Neuronal stem cell (in vitro differentiated cells): Measurements from ENCODE around the gene PEF1.

Experiments
- DNase-seq: peaks from one replicate; pipeline ENCODE4 v3.0.0-alpha.2; 2013; ENCODE audit warnings: low spot score
- H2AFZ ChIP-seq: one replicate; pipeline ENCODE4 v1.6.1; 2013; ENCODE audit warnings: mild to moderate bottlenecking, low read length, inconsistent platforms
- H2AK5ac ChIP-seq: 2 replicates; pipeline ENCODE4 v1.6.1; 2013; ENCODE audit warnings: low read depth, mild to moderate bottlenecking, inconsistent platforms, low read length, moderate library complexity, mixed read lengths
- H2BK120ac ChIP-seq: 2 replicates; pipeline ENCODE4 v1.6.1; 2013; ENCODE audit warnings: low read depth, mild to moderate bottlenecking, inconsistent platforms, low read length, moderate library complexity, mixed read lengths
- H2BK12ac ChIP-seq: one replicate; pipeline ENCODE4 v1.6.1; 2013; ENCODE audit warnings: low read length, inconsistent platforms
- H2BK15ac ChIP-seq: 2 replicates; pipeline ENCODE4 v1.6.1; 2013; ENCODE audit warnings: mild to moderate bottlenecking, low read length, inconsistent platforms, mixed read lengths
- H2BK5ac ChIP-seq: one replicate; pipeline ENCODE4 v1.6.1; 2013; ENCODE audit warnings: inconsistent platforms, mild to moderate bottlenecking, low read length, moderate library complexity
- H3K14ac ChIP-seq: one replicate; pipeline ENCODE4 v1.6.1; 2013; ENCODE audit warnings: low read length, inconsistent platforms
- H3K18ac ChIP-seq: 2 replicates; pipeline ENCODE4 v1.6.1; 2013; ENCODE audit warnings: low read length, inconsistent platforms
- H3K23ac ChIP-seq: 2 replicates; pipeline ENCODE4 v1.6.1; 2013; ENCODE audit warnings: low read depth, mild to moderate bottlenecking, mixed read lengths, low read length, inconsistent platforms; ENCODE audit not compliant: poor library complexity
- H3K27ac ChIP-seq: replicated peaks from 3 replicates; pipeline ENCODE4 v1.5.1; 2013; ENCODE audit warnings: low read length, inconsistent platforms
- H3K27me3 ChIP-seq, 3 experiments: 2 replicates each; pipeline ENCODE4 v1.6.1; 2013; ENCODE audit warnings: low read length in 3 of 3, mild to moderate bottlenecking in 2 of 3, inconsistent platforms in 1 of 3, low read depth in 1 of 3, mixed read lengths in 1 of 3, moderate library complexity in 1 of 3; ENCODE audit not compliant: control insufficient read depth in 3 of 3, insufficient read depth in 3 of 3
- H3K36me3 ChIP-seq, 2 donors: replicated peaks in 1 of 2; 2 replicates each; pipeline ENCODE4 v1.6.1; 2013; ENCODE audit warnings: low read length in 2 of 2; ENCODE audit not compliant: control insufficient read depth in 2 of 2, insufficient read depth in 2 of 2
- H3K4ac ChIP-seq: 2 replicates; pipeline ENCODE4 v1.6.1; 2013; ENCODE audit warnings: inconsistent platforms, mild to moderate bottlenecking, low read length, moderate library complexity
- H3K4me1 ChIP-seq, 2 donors: 1 replicate in 1 of 2; 2 replicates in 1 of 2; pipeline ENCODE4 v1.6.1; 2013; ENCODE audit warnings: low read length in 2 of 2, low read depth in 1 of 2; ENCODE audit not compliant: control insufficient read depth in 2 of 2, insufficient read depth in 1 of 2
- H3K4me2 ChIP-seq: one replicate; pipeline ENCODE4 v1.6.1; 2013; ENCODE audit warnings: mild to moderate bottlenecking, low read length, inconsistent platforms; ENCODE audit not compliant: insufficient read depth, poor library complexity, severe bottlenecking
- H3K4me3 ChIP-seq, 2 donors: 2 replicates each; pipeline ENCODE4 v1.5.1; 2013; ENCODE audit warnings: low read length in 2 of 2, mild to moderate bottlenecking in 2 of 2, inconsistent platforms in 1 of 2, moderate library complexity in 1 of 2
- H3K79me1 ChIP-seq: one replicate; pipeline ENCODE4 v1.6.1; 2013; ENCODE audit warnings: low read depth, mild to moderate bottlenecking, inconsistent platforms, low read length, moderate library complexity
- H3K9ac ChIP-seq: one replicate; pipeline ENCODE4 v1.6.1; 2013; ENCODE audit warnings: mild to moderate bottlenecking, low read depth, low read length, inconsistent platforms; ENCODE audit not compliant: poor library complexity
- H3K9me3 ChIP-seq, 2 donors: replicated peaks in 1 of 2; 2 replicates each; pipeline versions ENCODE3 to v1.6.1; 2013; ENCODE audit warnings: low read length in 2 of 2, mild to moderate bottlenecking in 2 of 2, inconsistent platforms in 1 of 2, low read depth in 1 of 2, mixed read lengths in 1 of 2, moderate library complexity in 1 of 2; ENCODE audit not compliant: control insufficient read depth in 2 of 2, insufficient read depth in 1 of 2
- H4K8ac ChIP-seq: one replicate; pipeline ENCODE4 v1.6.1; 2013; ENCODE audit warnings: low read depth, mild to moderate bottlenecking, inconsistent platforms, low read length, moderate library complexity
- H4K91ac ChIP-seq: one replicate; pipeline ENCODE4 v1.6.1; 2013; ENCODE audit warnings: low read length, low read depth, mild to moderate bottlenecking, inconsistent platforms; ENCODE audit not compliant: poor library complexity
- WGBS, 2 donors: extraction: QIAGEN DNeasy Blood & Tissue Kit; methylation state at CpG; one replicate each; pipeline ENCODE4 v1.1.7; 2013; ENCODE audit warnings: missing lambda C conversion rate in 2 of 2, mixed read lengths in 1 of 2; ENCODE audit not compliant: insufficient read length in 2 of 2, insufficient replicate concordance in 1 of 2; ENCODE audit errors: extremely low coverage in 2 of 2; 5-methylcytosine and 5-hydroxymethylcytosine counted together

The PEF1 gene

DNA sequence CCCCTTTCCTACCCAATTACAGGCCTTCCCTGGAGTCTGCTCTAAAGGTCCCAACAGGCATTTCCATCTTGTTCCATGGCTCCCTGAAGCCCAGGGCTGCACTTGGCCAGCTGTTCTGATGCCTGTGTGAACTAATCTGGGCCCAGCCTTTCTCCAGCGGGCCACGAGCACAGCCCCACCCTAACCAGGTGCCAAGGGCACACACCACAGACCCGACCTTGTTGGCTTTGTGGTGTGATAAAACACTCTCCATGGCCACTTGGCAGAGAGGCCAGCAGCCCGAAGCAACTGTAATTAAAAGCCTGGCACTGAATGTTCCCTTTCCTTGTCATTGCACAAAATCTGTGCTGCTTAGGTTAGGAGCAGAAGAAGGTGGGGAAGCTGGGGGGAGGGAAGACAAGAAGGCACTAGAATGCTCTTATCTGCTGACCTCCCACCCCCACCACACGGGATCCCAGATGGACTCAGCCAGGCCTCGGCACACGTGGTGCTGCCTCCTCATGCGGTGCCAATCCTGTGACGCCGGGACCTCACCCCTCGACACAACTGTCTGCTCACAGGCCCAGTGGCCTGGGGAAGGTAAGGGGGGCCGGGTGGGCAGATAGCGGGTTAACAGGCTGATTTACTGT is 17.3 kb downstream of the PEF1 start:
- Histone ChIP-seq H4K91ac (no peak overlapping the region), H3K4me2 (no peak overlapping the region), H3K9ac (peak overlapping the region; percentile 30), H2BK5ac (no peak overlapping the region), H3K4me1 (peaks cover 8 to 14% of the 10 kb centered on the region in 2 donors), H2BK15ac (no peak overlapping the region), H2AFZ (no peak overlapping the region), H3K79me1 (no peaks in the 10 kb centered on the region), H3K14ac (no peak overlapping the region), H3K18ac (no peak overlapping the region), H3K27me3 (no peaks in the 10 kb centered on the region), H3K36me3 (peaks cover 13 to 46% of the 10 kb centered on the region in 2 donors), H4K8ac (no peak overlapping the region), H2BK12ac (no peak overlapping the region), H3K4me3 (no peak overlapping the region), H3K23ac (peak overlapping the region; percentile 52), H3K4ac (no peak overlapping the region), H3K9me3 (no peaks in the 10 kb centered on the region), H2AK5ac (peak overlapping the region; percentile 7), H2BK120ac (no peak overlapping the region), H3K27ac (no peak overlapping the region)
- WGBS, 2 donors, result no CpG with 5 or more reads among the region's 13 CpGs
- no peak for DNase-seq

DNA sequence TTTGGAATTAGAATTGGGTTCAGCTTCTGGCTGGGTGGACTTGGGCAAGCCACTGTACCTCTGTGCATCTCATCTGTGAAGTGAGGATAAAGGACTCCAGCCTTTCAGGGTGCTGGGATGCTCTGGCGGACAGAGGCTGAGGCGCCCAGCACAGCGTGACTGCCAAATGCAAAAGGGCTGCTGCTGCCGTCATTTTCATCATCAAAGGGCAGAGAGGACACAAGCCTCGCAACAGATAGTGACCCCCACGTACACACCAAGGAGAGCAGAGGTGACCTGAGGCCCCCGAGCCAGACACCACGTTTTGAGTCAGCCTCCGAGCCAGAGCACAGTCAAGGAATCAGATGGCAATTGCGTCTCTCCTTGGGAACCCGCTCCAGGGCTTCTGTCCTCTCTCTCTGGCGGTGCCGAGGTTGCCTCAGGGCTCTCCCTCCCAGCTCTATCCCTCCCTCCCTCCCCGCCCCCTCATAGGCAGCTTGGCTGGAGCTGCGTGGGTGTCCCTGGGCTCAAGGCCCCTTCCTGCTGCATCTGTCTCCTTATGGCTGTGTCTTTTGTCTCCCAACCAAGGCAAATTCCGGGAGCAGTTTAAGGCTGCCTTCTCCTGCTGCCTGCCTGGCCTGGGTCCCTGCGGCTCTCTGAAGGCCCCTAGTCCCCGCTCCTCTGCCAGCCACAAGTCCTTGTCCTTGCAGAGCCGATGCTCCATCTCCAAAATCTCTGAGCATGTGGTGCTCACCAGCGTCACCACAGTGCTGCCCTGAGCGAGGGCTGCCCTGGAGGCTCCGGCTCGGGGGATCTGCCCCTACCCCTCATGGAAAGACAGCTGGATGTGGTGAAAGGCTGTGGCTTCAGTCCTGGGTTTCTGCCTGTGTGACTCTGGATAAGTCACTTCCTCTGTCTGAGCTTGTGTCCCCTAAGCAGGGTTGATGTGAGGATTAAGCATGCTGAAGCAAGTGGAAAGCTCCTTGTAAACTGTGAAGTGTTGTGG is 18.2 kb downstream of the PEF1 start:
- H3K23ac ChIP-seq, result no peak overlapping the region
- no peak overlapping the region for H2AFZ ChIP-seq
- H3K27ac ChIP-seq, result peak overlapping the region; percentile 21
- no peaks in the 10 kb centered on the region for H3K9me3 ChIP-seq
- H4K91ac ChIP-seq, result no peak overlapping the region
- H3K4ac ChIP-seq, result no peak overlapping the region
- WGBS, 2 donors, result no CpG with 5 or more reads among the region's 23 CpGs
- H2BK5ac ChIP-seq, result no peak overlapping the region
- H3K4me2 ChIP-seq, result no peak overlapping the region
- no peak overlapping the region for H3K9ac ChIP-seq
- H3K36me3 ChIP-seq, result peaks cover 12 to 37% of the 10 kb centered on the region in 2 donors
- no peak overlapping the region for H2BK12ac ChIP-seq
- H3K27me3 ChIP-seq, result no peaks in the 10 kb centered on the region
- no peak overlapping the region for H2BK15ac ChIP-seq
- H2AK5ac ChIP-seq, result no peak overlapping the region
- H3K4me1 ChIP-seq, result peaks cover 8 to 14% of the 10 kb centered on the region in 2 donors
- no peak overlapping the region for H2BK120ac ChIP-seq
- no peak for DNase-seq
- H3K14ac ChIP-seq, result peak overlapping the region; percentile 39
- H3K18ac ChIP-seq, result peak overlapping the region; percentile 62
- H3K79me1 ChIP-seq, result no peaks in the 10 kb centered on the region
- H3K4me3 ChIP-seq, result no peak overlapping the region
- no peak overlapping the region for H4K8ac ChIP-seq

DNA sequence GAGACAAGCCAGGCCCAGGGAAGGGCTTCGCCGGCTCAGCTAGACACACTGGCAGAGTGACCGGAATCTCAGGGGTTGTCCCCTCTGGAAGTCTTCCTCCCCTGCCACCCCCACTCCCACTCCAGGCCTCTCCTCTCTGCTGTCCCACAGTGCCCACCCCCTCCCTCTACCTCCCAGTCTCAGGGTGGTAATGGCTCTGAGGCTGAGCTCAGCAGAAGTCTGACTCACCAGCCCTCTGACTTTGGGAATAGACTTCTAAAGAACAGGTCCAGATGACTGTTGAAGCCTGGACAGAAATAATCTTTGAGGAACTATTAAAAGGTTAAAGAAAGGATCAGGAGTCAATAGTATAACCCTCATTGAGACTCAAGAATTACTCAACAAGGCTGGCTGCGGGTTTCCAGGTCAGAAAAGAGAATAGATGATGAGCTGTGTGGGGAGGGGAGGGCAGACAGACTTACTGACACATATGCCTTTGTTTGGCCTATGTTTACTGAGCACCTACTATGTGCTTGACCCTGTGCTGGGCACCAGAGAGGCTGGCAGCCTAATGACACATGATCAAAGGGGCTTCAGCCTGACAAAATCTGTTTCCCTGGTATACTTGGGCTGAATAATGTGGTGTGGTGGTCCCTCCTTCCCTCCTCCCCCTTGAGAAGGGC is 19.0 kb downstream of the PEF1 start:
- Histone ChIP-seq H3K79me1 (no peaks in the 10 kb centered on the region), H3K9ac (no peak overlapping the region), H2AFZ (no peak overlapping the region), H4K91ac (no peak overlapping the region), H3K9me3 (no peaks in the 10 kb centered on the region), H2BK12ac (no peak overlapping the region), H3K4me1 (peaks cover 8 to 14% of the 10 kb centered on the region in 2 donors), H2BK15ac (no peak overlapping the region), H3K18ac (no peak overlapping the region), H3K14ac (peak overlapping the region; percentile 12), H2AK5ac (no peak overlapping the region), H3K27me3 (no peaks in the 10 kb centered on the region), H3K36me3 (peaks cover 12 to 29% of the 10 kb centered on the region in 2 donors), H3K23ac (peak overlapping the region; percentile 9), H2BK120ac (no peak overlapping the region), H3K27ac (no peak overlapping the region), H3K4me2 (no peak overlapping the region), H4K8ac (no peak overlapping the region), H2BK5ac (no peak overlapping the region), H3K4ac (no peak overlapping the region), H3K4me3 (no peak overlapping the region)
- no CpG with 5 or more reads among the region's 4 CpGs for WGBS, 2 donors
- no peak for DNase-seq
